Measurements from ENCODE around the gene CDK5RAP3.

Gene CDK5RAP3

GRCh38 chr17:47970725-47971499 lies at the start of gene CDK5RAP3 (continued):
- 0 out of 2 replicates have a peak, but pooled peaks have one; percentile 40 for TF ChIP-seq ZSCAN16 (tag by site-specific recombination; IDR thresholded peaks at IDR 0.05)
- TF ChIP-seq ZBTB20 (tag by site-specific recombination; IDR thresholded peaks at IDR 0.05), result peak; percentile 57; the same call in 1 of the 2 replicates
- TF ChIP-seq ZNF473 (tag by site-specific recombination; IDR thresholded peaks at IDR 0.05), result no peak
- no peak for TF ChIP-seq ZNF138 (tag by site-specific recombination; IDR thresholded peaks at IDR 0.05; ENCODE audit: borderline replicate concordance)
- peak; percentile 89 for TF ChIP-seq YY1 (tag by site-specific recombination; IDR thresholded peaks at IDR 0.05)
- no peak for TF ChIP-seq ZNF513 (tag by site-specific recombination; IDR thresholded peaks at IDR 0.05)
- TF ChIP-seq ZNF341 (tag by site-specific recombination; IDR thresholded peaks at IDR 0.05; ENCODE audit: low read depth), result peak; percentile 82
- TF ChIP-seq ZFP69B (tag by site-specific recombination; IDR thresholded peaks at IDR 0.05), result peak; percentile 95
- TF ChIP-seq ZNF660 (tag by site-specific recombination; IDR thresholded peaks at IDR 0.05), result peak; percentile 71; the same call in 1 of the 2 replicates
- TF ChIP-seq ZBTB10 (tag by site-specific recombination; IDR thresholded peaks at IDR 0.05), result peak; percentile 66; the same call in 1 of the 2 replicates
- peak; percentile 81 for TF ChIP-seq INSM2 (tag by site-specific recombination; IDR thresholded peaks at IDR 0.05)
- TF ChIP-seq ZNF391 (tag by site-specific recombination; IDR thresholded peaks at IDR 0.05; ENCODE audit: borderline replicate concordance, low read depth), result 0 out of 2 replicates have a peak, but pooled peaks have one; percentile 36
- no peak for TF ChIP-seq ZNF510 (tag by site-specific recombination; IDR thresholded peaks at IDR 0.05; ENCODE audit: insufficient replicate concordance)
- peak; percentile 75 for TF ChIP-seq ZXDB (tag by site-specific recombination; IDR thresholded peaks at IDR 0.05)
- TF ChIP-seq ZNF596 (tag by site-specific recombination; IDR thresholded peaks at IDR 0.05), result no peak
- TF ChIP-seq ZNF155 (tag by site-specific recombination; IDR thresholded peaks at IDR 0.05), result no peak
- no peak for TF ChIP-seq ZNF544 (tag by site-specific recombination; IDR thresholded peaks at IDR 0.05)
- TF ChIP-seq HIC1 (tag by site-specific recombination; IDR thresholded peaks at IDR 0.05), result peak; percentile 39
- TF ChIP-seq ZBTB17 (tag by site-specific recombination; IDR thresholded peaks at IDR 0.05), result peak; percentile 99
- no peak for TF ChIP-seq ZNF423 (tag by site-specific recombination; IDR thresholded peaks at IDR 0.05)
- TF ChIP-seq ZNF239 (tag by site-specific recombination; IDR thresholded peaks at IDR 0.05), result 0 out of 2 replicates have a peak, but pooled peaks have one; percentile 57
- no peak for TF ChIP-seq ZNF426 (tag by site-specific recombination; IDR thresholded peaks at IDR 0.05)
- peak; percentile 66; the same call in 1 of the 2 replicates for TF ChIP-seq ZBTB7A (tag by site-specific recombination; IDR thresholded peaks at IDR 0.05; ENCODE audit: low read depth)
- no peak for TF ChIP-seq ZFP41 (tag by site-specific recombination; IDR thresholded peaks at IDR 0.05; ENCODE audit: borderline replicate concordance)
- no peak for TF ChIP-seq ELK4 (IDR thresholded peaks at IDR 0.05; ENCODE audit: borderline replicate concordance, low read depth, low read length)
- peak; percentile 60; the same call in 1 of the 2 replicates for TF ChIP-seq ZNF398 (tag by site-specific recombination; IDR thresholded peaks at IDR 0.05)
- TF ChIP-seq ZNF112 (tag by site-specific recombination; IDR thresholded peaks at IDR 0.05), result no peak
- no peak for TF ChIP-seq ZNF354C (tag by site-specific recombination; IDR thresholded peaks at IDR 0.05; ENCODE audit: borderline replicate concordance, low read depth)
